ENCODE results near the gene SSC4D.

GRCh38 chr7:76411626-76412025, 2.1 kb upstream of the SSC4D start:
- TF ChIP-seq REST (IDR thresholded peaks at IDR 0.05; ENCODE audit: insufficient read depth in 1 of 2, low read depth in 2 of 2, low read length in 2 of 2) (no peak), POLR2AphosphoS5 (IDR thresholded peaks at IDR 0.05; ENCODE audit: low read depth, low read length) (no peak), TAF1 (IDR thresholded peaks at IDR 0.05; ENCODE audit: borderline replicate concordance, insufficient read depth, low read length) (no peak), SIN3A (IDR thresholded peaks at IDR 0.05; ENCODE audit: borderline replicate concordance, insufficient read depth, low read length) (no peak)
